ENCODE data around the gene AEN.

- TF ChIP-seq RAD21 (conservative IDR thresholded peaks at IDR 0.05 in 1 of 2, IDR thresholded peaks at IDR 0.05 in 1 of 2) (no peak), ZC3H11A (IDR thresholded peaks at IDR 0.05) (no peak), CTCF (IDR thresholded peaks at IDR 0.05) (no peak), KDM5A (IDR thresholded peaks at IDR 0.05) (no peak), HDAC2 (IDR thresholded peaks at IDR 0.05) (no peak), POLR2A (IDR thresholded peaks at IDR 0.05; ENCODE audit: low read length) (no peak), RNF2 (IDR thresholded peaks at IDR 0.05; ENCODE audit: borderline replicate concordance, low read depth) (no peak), REST (IDR thresholded peaks at IDR 0.05) (no peak), CHD4 (IDR thresholded peaks at IDR 0.05; ENCODE audit: borderline replicate concordance) (no peak)
These were observed 28.2 kb downstream of the AEN start for GRCh38 chr15:88649286-88649733.
